GM19467 (cell line): Measurements from ENCODE around the gene HEG1.

ENCODE experiments used
- ATAC-seq: cut with Tn5 transposase; IDR thresholded peaks from one replicate; pipeline ENCODE4 v1.9.1; 2021; ENCODE audit warnings: mild to moderate bottlenecking, moderate library complexity; ENCODE audit not compliant: unreplicated experiment

HEG1 gene

GRCh38 chr3:125050488-125051090 is 5.2 kb downstream of the HEG1 start:
- no peak for ATAC-seq

GRCh38 chr3:125048282-125048681 is 7.5 kb downstream of the HEG1 start:
- no peak for ATAC-seq

GRCh38 chr3:125045965-125046364 is 9.8 kb downstream of the HEG1 start:
- no peak for ATAC-seq

GRCh38 chr3:125045194-125045593 is 10.6 kb downstream of the HEG1 start:
- ATAC-seq, result no peak

- no peak for ATAC-seq
Observed at GRCh38 chr3:125043599-125044151, 12.1 kb downstream of the HEG1 start.

- no peak for ATAC-seq
Observed at GRCh38 chr3:125042725-125043406, 12.9 kb downstream of the HEG1 start.

- no peak for ATAC-seq
Observed at GRCh38 chr3:125039131-125040100, 16.4 kb downstream of the HEG1 start.

- no peak for ATAC-seq
Observed at GRCh38 chr3:125037498-125038150, 18.2 kb downstream of the HEG1 start.

- ATAC-seq, result no peak
Observed at GRCh38 chr3:125035217-125035616, 20.6 kb downstream of the HEG1 start.

GRCh38 chr3:125033616-125034015 is 22.2 kb downstream of the HEG1 start:
- no peak for ATAC-seq

- ATAC-seq, result no peak
Observed at GRCh38 chr3:125033135-125033534, 22.7 kb downstream of the HEG1 start.

GRCh38 chr3:125032683-125033082 is 23.1 kb downstream of the HEG1 start:
- ATAC-seq, result no peak

- ATAC-seq, result no peak
Observed at GRCh38 chr3:125032100-125032643, 23.6 kb downstream of the HEG1 start.

GRCh38 chr3:125031544-125031943 is 24.3 kb downstream of the HEG1 start:
- no peak for ATAC-seq

- no peak for ATAC-seq
Observed at GRCh38 chr3:125028657-125029056, 27.1 kb downstream of the HEG1 start.

- ATAC-seq, result no peak
Observed at GRCh38 chr3:125025642-125026041, 30.2 kb downstream of the HEG1 start.

- ATAC-seq, result no peak
Observed at GRCh38 chr3:125024817-125025216, 31.0 kb downstream of the HEG1 start.

- ATAC-seq, result no peak
Observed at GRCh38 chr3:125023833-125024555, 31.8 kb downstream of the HEG1 start.

- ATAC-seq, result no peak
Observed at GRCh38 chr3:125022206-125022605, 33.6 kb downstream of the HEG1 start.

GRCh38 chr3:125019271-125019670 is 36.5 kb downstream of the HEG1 start:
- ATAC-seq, result no peak
